ENCODE results near the gene RUNX1.

RUNX1 gene

GRCh38 chr21:34989337-34990151, 59.6 kb downstream of the RUNX1 start:
- DNase-seq: no peak

GRCh38 chr21:34988625-34989024, 60.5 kb downstream of the RUNX1 start:
- no peak for DNase-seq

- DNase-seq: no peak
Measured at GRCh38 chr21:34988139-34988538, 61.0 kb downstream of the RUNX1 start.

GRCh38 chr21:34987501-34988072, 61.5 kb downstream of the RUNX1 start:
- DNase-seq: no peak

GRCh38 chr21:34986561-34987500, 62.3 kb downstream of the RUNX1 start:
- peak; percentile 59 for DNase-seq

- DNase-seq: no peak
Measured at GRCh38 chr21:34984356-34985058, 64.6 kb downstream of the RUNX1 start.

- no peak for DNase-seq
Measured at GRCh38 chr21:34983680-34984086, 65.4 kb downstream of the RUNX1 start.

GRCh38 chr21:34981791-34982190, 67.3 kb downstream of the RUNX1 start:
- no peak for DNase-seq

- no peak for DNase-seq
Measured at GRCh38 chr21:34980423-34981115, 68.5 kb downstream of the RUNX1 start.

GRCh38 chr21:34979383-34979782, 69.7 kb downstream of the RUNX1 start:
- DNase-seq: no peak

- DNase-seq: no peak
Measured at GRCh38 chr21:34977333-34977732, 71.8 kb downstream of the RUNX1 start.

GRCh38 chr21:34974162-34974981, 74.7 kb downstream of the RUNX1 start:
- peak; percentile 37 for DNase-seq

GRCh38 chr21:34973685-34974084, 75.4 kb downstream of the RUNX1 start:
- no peak for DNase-seq

GRCh38 chr21:34971656-34972055, 77.4 kb downstream of the RUNX1 start:
- no peak for DNase-seq

- no peak for DNase-seq
Measured at GRCh38 chr21:34970566-34970965, 78.5 kb downstream of the RUNX1 start.

- no peak for DNase-seq
Measured at GRCh38 chr21:34970167-34970500, 79.0 kb downstream of the RUNX1 start.

- DNase-seq: no peak
Measured at GRCh38 chr21:34969423-34970166, 79.5 kb downstream of the RUNX1 start.

GRCh38 chr21:34968414-34969333, 80.4 kb downstream of the RUNX1 start:
- no peak for DNase-seq

- DNase-seq: no peak
Measured at GRCh38 chr21:34967509-34968289, 81.4 kb downstream of the RUNX1 start.

Data from activated effector memory CD4-positive, alpha-beta T cell treated with Interleukin-2 at 50 U/mL for 16 hours (primary cell).